ENCODE results near the gene ATXN7. TPM values are rescaled to one million over a fixed set of nuclear protein-coding genes. Genes with fewer than 3 reads are reported as not detected.

Gene ATXN7
- total RNA-seq, 2 experiments from 2014 or later, result 27.1 to 58.3 TPM

- intact Hi-C loops (cut with DNase I, micrococcal nuclease), result loop anchor here in 1 of 2 experiments (1.0 to 5.0 kb wide), 2 partner anchors 46 to 157 kb away; partner anchors contain the start of gene PSMD6
- peak overlapping the region; percentile 95 for H3K27ac Mint-ChIP-seq
- H3K36me3 Mint-ChIP-seq (ENCODE audit: low read depth), result peaks cover 24% of the 10 kb centered on the region
- POLR2A ChIA-PET, result no interaction called here
- no peaks in the 10 kb centered on the region for H3K27me3 Mint-ChIP-seq
- H3K4me3 Mint-ChIP-seq, result peak overlapping the region; percentile 94
- H3K4me1 Mint-ChIP-seq, result peaks cover 57% of the 10 kb centered on the region
- no peak for ATAC-seq
- CTCF ChIA-PET, result no interaction called here
- H3K9me3 Mint-ChIP-seq (ENCODE audit: low read depth), result no peaks in the 10 kb centered on the region
- DNase-seq, result no peak
These were observed 1.3 kb downstream of the ATXN7 start for GRCh38 chr3:63864965-63865327.

- ATAC-seq (no peak), DNase-seq (no peak)
- no peak overlapping the region for H3K27ac Mint-ChIP-seq
- H3K36me3 Mint-ChIP-seq (ENCODE audit: low read depth), result peaks cover 26% of the 10 kb centered on the region
- ChIA-PET CTCF (no interaction called here), POLR2A (interaction anchor here (0.6 kb wide), 1 partner anchor 115 kb away, joined by 4 read pairs; no protein-coding TSS in a partner anchor)
- no peaks in the 10 kb centered on the region for H3K9me3 Mint-ChIP-seq (ENCODE audit: low read depth)
- no peaks in the 10 kb centered on the region for H3K27me3 Mint-ChIP-seq
- H3K4me1 Mint-ChIP-seq, result peaks cover 54% of the 10 kb centered on the region
- H3K4me3 Mint-ChIP-seq, result no peak overlapping the region
- intact Hi-C loops (cut with DNase I, micrococcal nuclease), result no loop called here
These were observed 3.6 kb downstream of the ATXN7 start for GRCh38 chr3:63867225-63867624.

DNA sequence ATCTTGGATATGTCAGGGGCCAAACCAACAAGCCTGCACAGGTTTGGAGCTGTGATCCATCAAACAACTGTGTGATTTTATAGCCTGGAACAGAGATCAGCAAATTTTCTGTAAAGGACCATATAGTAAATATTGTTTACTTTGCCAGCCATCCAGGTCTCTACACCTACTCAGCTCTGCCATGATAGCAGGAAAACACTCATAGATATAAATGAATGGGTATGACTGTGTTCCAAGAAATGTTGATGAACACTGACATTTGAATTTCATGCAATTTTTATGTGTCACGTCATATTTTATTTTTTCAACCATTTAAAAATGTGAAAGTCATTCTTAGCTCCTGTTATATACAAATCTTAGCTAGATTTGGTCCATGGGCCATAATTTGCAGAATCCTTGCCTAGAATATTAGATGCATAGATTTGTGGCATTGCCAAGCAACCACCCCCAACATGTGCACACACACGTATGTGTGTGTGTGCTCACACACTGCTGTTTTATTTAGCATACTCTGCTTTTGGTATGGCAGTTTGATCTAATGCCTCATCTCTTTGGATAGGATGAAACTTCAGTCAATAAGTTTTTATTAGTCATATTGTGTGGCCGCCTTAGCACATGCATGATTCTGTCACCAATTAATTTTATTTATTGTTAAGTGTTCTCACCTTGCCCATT lies 6.4 kb downstream of the ATXN7 start:
- Mint-ChIP-seq H3K4me1 (peaks cover 49% of the 10 kb centered on the region), H3K27me3 (no peaks in the 10 kb centered on the region), H3K27ac (no peak overlapping the region), H3K36me3 (ENCODE audit: low read depth) (peaks cover 19% of the 10 kb centered on the region), H3K9me3 (ENCODE audit: low read depth) (no peaks in the 10 kb centered on the region), H3K4me3 (no peak overlapping the region)
- DNase-seq, result no peak
- peak; percentile 47 for ATAC-seq
- intact Hi-C loops (cut with DNase I, micrococcal nuclease), result no loop called here
- POLR2A ChIA-PET, result no interaction called here
- CTCF ChIA-PET, result interaction anchor here (0.6 to 1.3 kb wide), 2 partner anchors 40 to 92 kb away, joined by 3 read pairs; no protein-coding TSS in a partner anchor

DNA sequence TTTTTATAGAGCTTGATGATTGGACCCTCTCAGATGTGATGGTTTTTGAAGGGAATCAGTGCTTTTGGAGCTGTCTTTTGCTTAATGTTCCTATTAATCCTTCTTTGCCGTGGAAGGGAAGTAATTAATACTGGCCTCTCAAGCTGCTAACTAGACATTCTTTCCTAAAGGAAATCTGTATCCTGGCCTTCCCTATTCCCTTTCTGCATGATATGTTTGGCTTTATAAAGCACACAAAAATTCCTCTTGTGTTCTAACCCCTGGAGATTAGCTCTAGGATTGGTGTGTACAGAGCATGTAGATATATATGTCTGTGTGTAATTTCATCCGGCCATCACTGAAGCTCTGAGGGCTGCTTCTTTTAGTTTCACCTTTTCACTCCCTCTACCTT lies 6.9 kb downstream of the ATXN7 start:
- ChIA-PET POLR2A (no interaction called here), CTCF (interaction anchor here (0.7 to 1.3 kb wide), 2 partner anchors 91 to 104 kb away, joined by 3 read pairs; no protein-coding TSS in a partner anchor)
- H3K9me3 Mint-ChIP-seq (ENCODE audit: low read depth), result no peaks in the 10 kb centered on the region
- H3K4me3 Mint-ChIP-seq, result no peak overlapping the region
- ATAC-seq, result no peak
- intact Hi-C loops (cut with DNase I, micrococcal nuclease), result no loop called here
- no peak for DNase-seq
- peaks cover 49% of the 10 kb centered on the region for H3K4me1 Mint-ChIP-seq
- H3K27ac Mint-ChIP-seq, result no peak overlapping the region
- no peaks in the 10 kb centered on the region for H3K27me3 Mint-ChIP-seq
- H3K36me3 Mint-ChIP-seq (ENCODE audit: low read depth), result peaks cover 15% of the 10 kb centered on the region

DNA sequence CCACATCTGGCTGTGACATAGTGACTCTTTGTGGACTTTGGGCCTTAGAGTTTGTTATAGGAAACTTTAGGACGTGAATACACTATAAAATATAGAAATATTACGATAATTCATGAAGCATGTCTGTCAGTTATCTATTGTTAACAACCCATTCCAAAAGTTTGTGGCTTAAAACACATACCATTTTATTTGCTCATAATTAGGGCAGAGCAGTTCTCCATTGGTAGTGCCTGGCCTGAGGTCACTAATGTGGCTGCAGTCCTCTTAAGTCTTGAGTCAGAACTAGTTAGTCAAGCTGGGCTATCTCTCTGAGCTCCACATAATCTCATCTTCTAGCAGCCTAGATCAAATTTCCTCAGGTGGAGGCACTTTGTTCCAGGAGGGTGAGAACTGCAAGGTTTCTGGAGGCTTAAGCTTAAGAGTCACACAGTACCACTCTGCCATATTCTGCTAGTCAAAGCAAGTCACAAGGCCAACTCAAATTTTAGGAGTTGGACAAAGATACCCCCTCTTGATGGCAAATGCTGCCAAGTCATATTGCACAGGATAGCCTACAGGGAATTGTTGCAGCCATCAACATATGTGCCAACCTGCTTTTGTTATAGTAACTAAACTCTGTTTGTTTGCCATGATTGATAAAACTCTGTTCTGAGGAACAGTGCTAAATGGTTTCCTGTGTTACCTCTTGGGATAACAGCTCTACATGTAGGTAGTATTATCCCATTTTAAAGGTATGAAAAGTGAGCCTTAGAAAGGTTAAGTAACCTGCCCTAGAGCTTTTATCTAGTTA lies 8.7 kb downstream of the ATXN7 start:
- H3K27ac Mint-ChIP-seq, result no peak overlapping the region
- ATAC-seq, result no peak
- POLR2A ChIA-PET, result no interaction called here
- peaks cover 55% of the 10 kb centered on the region for H3K4me1 Mint-ChIP-seq
- H3K9me3 Mint-ChIP-seq (ENCODE audit: low read depth), result no peaks in the 10 kb centered on the region
- no peak for DNase-seq
- CTCF ChIA-PET, result interaction anchor here (0.7 kb wide), 1 partner anchor 12 kb away, joined by 3 read pairs; no protein-coding TSS in a partner anchor
- intact Hi-C loops (cut with DNase I, micrococcal nuclease), result no loop called here
- peaks cover 6% of the 10 kb centered on the region for H3K36me3 Mint-ChIP-seq (ENCODE audit: low read depth)
- H3K27me3 Mint-ChIP-seq, result no peaks in the 10 kb centered on the region
- no peak overlapping the region for H3K4me3 Mint-ChIP-seq

GRCh38 chr3:63874769-63875168 lies 11.1 kb downstream of the ATXN7 start:
- DNase-seq (no peak), ATAC-seq (no peak)
- Mint-ChIP-seq H3K27ac (no peak overlapping the region), H3K9me3 (ENCODE audit: low read depth) (no peaks in the 10 kb centered on the region), H3K27me3 (no peaks in the 10 kb centered on the region), H3K4me1 (peaks cover 58% of the 10 kb centered on the region), H3K36me3 (ENCODE audit: low read depth) (peaks cover 6% of the 10 kb centered on the region), H3K4me3 (no peak overlapping the region)
- POLR2A ChIA-PET, result interaction anchor here (0.6 kb wide), 1 partner anchor 27 kb away, joined by 5 read pairs; no protein-coding TSS in a partner anchor
- intact Hi-C loops (cut with DNase I, micrococcal nuclease), result no loop called here
- CTCF ChIA-PET, result no interaction called here

DNA sequence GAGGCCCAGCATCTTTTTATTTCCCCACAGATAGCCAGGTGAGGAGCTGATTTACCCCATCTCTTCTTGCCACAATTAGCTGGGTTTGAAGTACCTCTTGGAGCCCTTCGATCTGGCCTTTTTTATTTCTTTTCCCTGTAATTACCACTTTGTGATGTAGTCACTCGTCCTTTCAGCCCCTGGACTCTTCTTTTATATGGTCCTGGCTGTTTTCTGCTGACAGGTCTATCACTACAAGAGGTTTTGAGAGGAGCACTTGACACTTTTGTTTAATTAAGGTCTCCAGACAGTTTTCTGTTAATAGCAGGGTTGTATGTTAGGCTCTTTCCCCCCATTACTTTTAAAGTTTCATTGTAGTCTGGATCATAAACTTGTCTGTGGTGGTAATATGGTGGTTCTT lies 11.8 kb downstream of the ATXN7 start:
- ChIA-PET CTCF (interaction anchor here (0.7 to 1.1 kb wide), 2 partner anchors 9 to 13 kb away, joined by 3 read pairs; no protein-coding TSS in a partner anchor), POLR2A (no interaction called here)
- H3K4me1 Mint-ChIP-seq, result peaks cover 58% of the 10 kb centered on the region

GRCh38 chr3:63876260-63876659 lies 12.6 kb downstream of the ATXN7 start:
- Mint-ChIP-seq H3K27ac (no peak overlapping the region), H3K4me1 (peaks cover 59% of the 10 kb centered on the region), H3K9me3 (ENCODE audit: low read depth) (no peaks in the 10 kb centered on the region), H3K27me3 (no peaks in the 10 kb centered on the region), H3K4me3 (no peak overlapping the region), H3K36me3 (ENCODE audit: low read depth) (no peaks in the 10 kb centered on the region)
- intact Hi-C loops (cut with DNase I, micrococcal nuclease), result no loop called here
- DNase-seq (no peak), ATAC-seq (no peak)
- POLR2A ChIA-PET, result interaction anchor here (0.6 kb wide), 1 partner anchor 731 kb away, joined by 4 read pairs; no protein-coding TSS in a partner anchor
- CTCF ChIA-PET, result interaction anchor here (0.7 to 1.6 kb wide), 3 partner anchors 10 to 169 kb away, joined by 3 read pairs; no protein-coding TSS in a partner anchor

More for the DNA sequence above, 11.8 kb downstream of the ATXN7 start:
- Mint-ChIP-seq H3K27ac (no peak overlapping the region), H3K4me3 (no peak overlapping the region), H3K9me3 (ENCODE audit: low read depth) (no peaks in the 10 kb centered on the region), H3K27me3 (no peaks in the 10 kb centered on the region), H3K36me3 (ENCODE audit: low read depth) (peaks cover 4% of the 10 kb centered on the region)
- no peak for DNase-seq
- intact Hi-C loops (cut with DNase I, micrococcal nuclease), result no loop called here
- ATAC-seq, result no peak

DNA sequence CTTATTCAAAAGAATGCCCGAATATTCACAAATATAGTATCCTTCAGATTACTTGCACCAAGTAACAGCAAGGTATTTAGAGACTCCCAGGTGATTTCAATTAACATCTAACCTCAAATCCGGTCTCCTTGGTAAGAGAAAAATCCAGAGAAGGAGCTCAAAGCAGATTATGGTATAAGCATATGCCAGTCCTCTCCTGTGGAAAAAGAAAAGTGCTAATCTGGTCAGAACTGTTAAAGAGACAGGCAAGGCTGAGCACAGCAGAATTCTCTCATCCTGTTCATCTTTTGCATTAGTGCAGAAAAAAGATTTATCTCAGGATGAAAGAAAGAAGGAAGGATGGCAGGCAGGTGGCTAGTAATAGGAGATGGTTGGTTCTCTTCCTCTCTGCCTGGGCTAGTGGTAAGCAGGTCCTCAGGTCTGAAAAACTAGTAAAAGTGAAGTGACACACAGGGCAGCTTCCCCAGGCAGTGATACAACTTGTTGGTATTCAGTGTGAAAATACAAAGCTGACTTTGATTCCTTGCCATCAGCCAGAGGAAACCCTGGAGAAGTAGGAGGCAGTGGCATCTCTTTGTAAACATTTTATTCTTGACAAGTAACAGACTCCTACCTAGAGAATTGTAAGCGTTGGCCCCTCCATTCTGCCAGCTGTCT lies 14.2 kb downstream of the ATXN7 start:
- intact Hi-C loops (cut with DNase I, micrococcal nuclease), result no loop called here
- no peak overlapping the region for H3K27ac Mint-ChIP-seq
- CTCF ChIA-PET, result interaction anchor here (1.6 kb wide), 1 partner anchor 8 kb away, joined by 3 read pairs; no protein-coding TSS in a partner anchor
- H3K36me3 Mint-ChIP-seq (ENCODE audit: low read depth), result no peaks in the 10 kb centered on the region
- no peak overlapping the region for H3K4me3 Mint-ChIP-seq
- H3K27me3 Mint-ChIP-seq, result no peaks in the 10 kb centered on the region
- DNase-seq, result no peak
- POLR2A ChIA-PET, result no interaction called here
- peak; percentile 30 for ATAC-seq
- H3K4me1 Mint-ChIP-seq, result peaks cover 55% of the 10 kb centered on the region
- H3K9me3 Mint-ChIP-seq (ENCODE audit: low read depth), result no peaks in the 10 kb centered on the region

- peaks cover 55% of the 10 kb centered on the region for H3K4me1 Mint-ChIP-seq
- POLR2A ChIA-PET, result no interaction called here
- ATAC-seq, result peak; percentile 16
- intact Hi-C loops (cut with DNase I, micrococcal nuclease), result no loop called here
- H3K4me3 Mint-ChIP-seq, result no peak overlapping the region
- no peak for DNase-seq
- peak overlapping the region; percentile 29 for H3K27ac Mint-ChIP-seq
- no peaks in the 10 kb centered on the region for H3K36me3 Mint-ChIP-seq (ENCODE audit: low read depth)
- no peaks in the 10 kb centered on the region for H3K27me3 Mint-ChIP-seq
- no peaks in the 10 kb centered on the region for H3K9me3 Mint-ChIP-seq (ENCODE audit: low read depth)
- CTCF ChIA-PET, result no interaction called here
These were observed 14.9 kb downstream of the ATXN7 start for GRCh38 chr3:63878394-63879060.

GRCh38 chr3:63880653-63881052 lies 17.0 kb downstream of the ATXN7 start:
- ATAC-seq (no peak), DNase-seq (no peak)
- CTCF ChIA-PET, result no interaction called here
- Mint-ChIP-seq H3K9me3 (ENCODE audit: low read depth) (no peaks in the 10 kb centered on the region), H3K27ac (no peak overlapping the region), H3K27me3 (no peaks in the 10 kb centered on the region), H3K4me3 (no peak overlapping the region), H3K36me3 (ENCODE audit: low read depth) (peaks cover 2% of the 10 kb centered on the region), H3K4me1 (peaks cover 48% of the 10 kb centered on the region)
- intact Hi-C loops (cut with DNase I, micrococcal nuclease), result no loop called here
- POLR2A ChIA-PET, result no interaction called here
